Gastrocnemius medialis (tissue), 4 donors: ENCODE measurements around the gene SNRPD3.

Experiments used
- CTCF ChIP-seq, 5 experiments: fragments of 450-650 bp in 3 of 5; fragments of 200-600 bp in 2 of 5; sonication (generic) in 2 of 5; IDR thresholded peaks in 4 of 5; conservative IDR thresholded peaks in 1 of 5; 1 replicate in 4 of 5; 2 replicates in 1 of 5; pipeline ENCODE4 v1.5.1; 2016 to 2019; ENCODE audit warnings: antibody characterized with exemption in 5 of 5, mild to moderate bottlenecking in 3 of 5, moderate library complexity in 3 of 5
- POLR2A ChIP-seq, 2 donors: fragments of 450-650 bp; IDR thresholded peaks; one replicate each; pipeline ENCODE4 v1.6.1; 2017; ENCODE audit warnings: antibody characterized with exemption in 2 of 2, mild to moderate bottlenecking in 2 of 2, moderate library complexity in 2 of 2

GRCh38 chr22:24578355-24579257 lies 22.8 kb downstream of the SNRPD3 start:
- TF ChIP-seq CTCF (IDR thresholded peaks at IDR 0.05 in 4 of 5, conservative IDR thresholded peaks at IDR 0.05 in 1 of 5) (no peak), POLR2A (IDR thresholded peaks at IDR 0.05) (no peak)
